HL-60 (cell line): ENCODE measurements around the gene OR2H2.

Experiments used
- CTCF ChIP-seq: IDR thresholded peaks from one replicate; pipeline ENCODE4 v1.5.1; 2011; ENCODE audit warnings: low read length, control low read depth, inconsistent platforms; ENCODE audit not compliant: insufficient read depth
- GABPA ChIP-seq: IDR thresholded peaks from 2 replicates; pipeline ENCODE4 v1.6.1; 2012; ENCODE audit warnings: low read depth
- POLR2AphosphoS5 ChIP-seq: IDR thresholded peaks from 2 replicates; pipeline ENCODE4 v1.6.1; 2012; ENCODE audit warnings: low read depth
- REST ChIP-seq: IDR thresholded peaks from 2 replicates; pipeline ENCODE4 v1.6.1; 2012; ENCODE audit warnings: low read depth; ENCODE audit not compliant: insufficient replicate concordance

- TF ChIP-seq CTCF (no peak), REST (no peak), GABPA (no peak), POLR2AphosphoS5 (no peak)
Observed at GRCh38 chr6:29566856-29567255, 18.1 kb upstream of the OR2H2 start.
